Transverse colon (tissue), 4 donors: Measurements from ENCODE around the gene PRR3.

Experiments
- POLR2A ChIP-seq: fragments of 450-650 bp; IDR thresholded peaks from one replicate; pipeline ENCODE4 v1.6.1; 2016; ENCODE audit warnings: antibody characterized with exemption, mild to moderate bottlenecking, moderate library complexity
- POLR2AphosphoS5 ChIP-seq, 3 donors: sonication (generic); formaldehyde crosslinking; IDR thresholded peaks; one replicate each; pipeline ENCODE4 v1.6.1; 2016; ENCODE audit warnings: antibody characterized with exemption in 3 of 3
- TF ChIP-seq, protein P1 (sequence below), 5 experiments: fragments of 200-600 bp in 3 of 5; fragments of 450-650 bp in 2 of 5; sonication (generic) in 3 of 5; IDR thresholded peaks; 1 replicate in 2 of 5; 2 replicates in 3 of 5; pipeline ENCODE4 v1.5.1; 2016 to 2017; ENCODE audit warnings: antibody characterized with exemption in 5 of 5, inconsistent platforms in 3 of 5, mild to moderate bottlenecking in 2 of 5, moderate library complexity in 1 of 5

DNA sequence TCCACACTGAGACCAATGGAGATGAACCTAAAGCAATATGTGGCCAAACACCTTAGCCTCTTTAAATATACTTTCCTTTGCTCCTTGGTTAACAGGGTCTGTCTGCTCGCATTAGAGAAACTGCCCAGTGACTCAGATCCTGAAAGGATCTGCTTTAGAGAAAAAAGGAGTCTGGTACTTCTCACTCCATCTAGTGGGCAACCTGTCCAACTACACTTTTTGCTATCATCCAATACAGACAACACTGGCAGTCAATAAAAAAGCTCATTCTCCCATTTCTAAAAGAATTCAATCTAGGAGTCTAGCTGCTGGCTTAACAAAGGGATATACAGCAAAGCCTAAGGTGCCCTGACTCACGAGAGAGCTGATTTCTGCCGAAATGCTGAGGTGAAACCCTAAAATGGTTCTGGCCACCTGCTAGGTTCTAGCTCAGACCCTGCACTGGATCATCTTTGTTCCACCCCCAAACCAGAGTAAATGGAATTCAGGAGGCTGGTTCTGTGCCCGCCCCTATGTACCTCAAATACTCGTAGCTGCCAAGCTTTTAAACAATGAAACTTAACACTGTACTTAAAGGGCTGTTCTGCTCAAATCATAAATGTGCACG lies 12.3 kb upstream of the PRR3 start:
- TF ChIP-seq, protein P1, sequence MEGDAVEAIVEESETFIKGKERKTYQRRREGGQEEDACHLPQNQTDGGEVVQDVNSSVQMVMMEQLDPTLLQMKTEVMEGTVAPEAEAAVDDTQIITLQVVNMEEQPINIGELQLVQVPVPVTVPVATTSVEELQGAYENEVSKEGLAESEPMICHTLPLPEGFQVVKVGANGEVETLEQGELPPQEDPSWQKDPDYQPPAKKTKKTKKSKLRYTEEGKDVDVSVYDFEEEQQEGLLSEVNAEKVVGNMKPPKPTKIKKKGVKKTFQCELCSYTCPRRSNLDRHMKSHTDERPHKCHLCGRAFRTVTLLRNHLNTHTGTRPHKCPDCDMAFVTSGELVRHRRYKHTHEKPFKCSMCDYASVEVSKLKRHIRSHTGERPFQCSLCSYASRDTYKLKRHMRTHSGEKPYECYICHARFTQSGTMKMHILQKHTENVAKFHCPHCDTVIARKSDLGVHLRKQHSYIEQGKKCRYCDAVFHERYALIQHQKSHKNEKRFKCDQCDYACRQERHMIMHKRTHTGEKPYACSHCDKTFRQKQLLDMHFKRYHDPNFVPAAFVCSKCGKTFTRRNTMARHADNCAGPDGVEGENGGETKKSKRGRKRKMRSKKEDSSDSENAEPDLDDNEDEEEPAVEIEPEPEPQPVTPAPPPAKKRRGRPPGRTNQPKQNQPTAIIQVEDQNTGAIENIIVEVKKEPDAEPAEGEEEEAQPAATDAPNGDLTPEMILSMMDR (IDR thresholded peaks at IDR 0.05), result peak; percentile 72 to 82 (median 79)
- TF ChIP-seq POLR2AphosphoS5 (IDR thresholded peaks at IDR 0.05), result no peak
- TF ChIP-seq POLR2A, result no peak
